Keratinocyte (primary cell): ENCODE measurements around the gene SLX4IP. TPM values are rescaled to one million over a fixed set of nuclear protein-coding genes. Genes with fewer than 3 reads are reported as not detected.

Source experiments
- DNase-seq: peaks from one replicate; pipeline ENCODE4 v3.0.0-alpha.2; 2011; ENCODE audit warnings: low read depth, missing footprints, low spot score
- FAIRE-seq: peaks from 2 replicates; lab custom pipeline; 2011; peaks lifted over from hg19 to GRCh38; lab: Jason Lieb, UNC
- H2AFZ ChIP-seq: 2 replicates; pipeline ENCODE4 v1.6.0; 2012; ENCODE audit warnings: low read length, control low read depth, inconsistent platforms; ENCODE audit not compliant: control insufficient read depth
- H3K27ac ChIP-seq: 2 replicates; pipeline ENCODE4 v1.5.1; 2011; ENCODE audit warnings: low read length; ENCODE audit not compliant: control insufficient read depth, insufficient read depth
- H3K27me3 ChIP-seq: 3 replicates; pipeline ENCODE4 v1.6.0; 2011; ENCODE audit warnings: low read length; ENCODE audit not compliant: control insufficient read depth, insufficient read depth; ENCODE audit errors: extremely low read depth
- H3K36me3 ChIP-seq, 2 experiments: 2 replicates in 1 of 2; 3 replicates in 1 of 2; pipeline ENCODE4 v1.5.1; 2011; ENCODE audit warnings: low read length in 2 of 2, mild to moderate bottlenecking in 1 of 2; ENCODE audit not compliant: control insufficient read depth in 2 of 2, insufficient read depth in 2 of 2; ENCODE audit errors: extremely low read depth in 1 of 2
- H3K4me1 ChIP-seq: 3 replicates; pipeline ENCODE4 v1.5.1; 2011; ENCODE audit warnings: low read length; ENCODE audit not compliant: control insufficient read depth, insufficient read depth; ENCODE audit errors: extremely low read depth
- H3K4me2 ChIP-seq: 3 replicates; pipeline ENCODE4 v1.6.0; 2011; ENCODE audit warnings: low read depth, low read length; ENCODE audit not compliant: control insufficient read depth, insufficient read depth; ENCODE audit errors: extremely low read depth
- H3K4me3 ChIP-seq, 3 experiments: fragments of 200-600 bp in 1 of 3; sonication (generic) in 1 of 3; 2 replicates in 2 of 3; 3 replicates in 1 of 3; pipeline ENCODE4 v1.5.1; 2011 to 2016; ENCODE audit warnings: low read length in 3 of 3, mild to moderate bottlenecking in 3 of 3, control low read depth in 2 of 3, inconsistent platforms in 1 of 3, low read depth in 1 of 3, mixed read lengths in 1 of 3, mixed run types in 1 of 3, moderate library complexity in 1 of 3; ENCODE audit not compliant: control insufficient read depth in 2 of 3, insufficient read depth in 2 of 3; ENCODE audit errors: extremely low read depth in 1 of 3
- H3K79me2 ChIP-seq: 2 replicates; pipeline ENCODE4 v1.6.0; 2012; ENCODE audit warnings: low read length; ENCODE audit not compliant: control insufficient read depth, insufficient read depth
- H3K9ac ChIP-seq: 3 replicates; pipeline ENCODE4 v1.6.0; 2011; ENCODE audit warnings: low read length; ENCODE audit not compliant: control insufficient read depth, insufficient read depth; ENCODE audit errors: extremely low read depth
- H3K9me1 ChIP-seq: 3 replicates; pipeline ENCODE4 v1.6.0; 2011; ENCODE audit warnings: low read length; ENCODE audit not compliant: control insufficient read depth, insufficient read depth; ENCODE audit errors: extremely low read depth
- H3K9me3 ChIP-seq: 2 replicates; pipeline ENCODE4 v1.5.1; 2012; ENCODE audit warnings: low read depth, low read length; ENCODE audit not compliant: control insufficient read depth
- H4K20me1 ChIP-seq: 3 replicates; pipeline ENCODE4 v1.6.0; 2011; ENCODE audit warnings: low read length; ENCODE audit not compliant: control insufficient read depth, insufficient read depth; ENCODE audit errors: extremely low read depth
- EZH2 ChIP-seq: IDR thresholded peaks from one replicate; pipeline ENCODE4 v1.6.1; 2012; ENCODE audit warnings: inconsistent platforms, mild to moderate bottlenecking, low read length, moderate library complexity
- dilution Hi-C: fragments of 300-500 bp; cut with MboI; formaldehyde crosslinking; loops from one replicate; pipeline ENCODE4 v1.7.0; 2020; ENCODE audit warnings: low sequenced_read_pairs; ENCODE audit not compliant: extremely low pct_ligation_motif_present
- polyA plus RNA-seq, 5 experiments: library from polyadenylated mRNA; depleted of rRNA in 3 of 5; stranded (reverse) in 3 of 5; stranded (forward) in 1 of 5; unstranded in 1 of 5; fragments of >200 nt; gene quantifications; 1 replicate in 1 of 5; 2 replicates in 3 of 5; 3 replicates in 1 of 5; pipeline versions ENCODE4 v1.2.1 to v1.2.3, GENCODE V29; 2011 to 2012; ENCODE audit warnings: missing spikeins in 2 of 5, low read depth in 1 of 5, low replicate concordance in 1 of 5
- TF ChIP-seq, protein P1 (sequence below), 3 experiments: IDR thresholded peaks in 1 of 3; conservative IDR thresholded peaks in 1 of 3; optimal IDR thresholded peaks in 1 of 3; 2 replicates in 2 of 3; 3 replicates in 1 of 3; pipeline versions ENCODE3 to v1.5.1; 2011; ENCODE audit warnings: low read length in 3 of 3, mild to moderate bottlenecking in 3 of 3, moderate library complexity in 2 of 3, control low read depth in 1 of 3, inconsistent platforms in 1 of 3; ENCODE audit not compliant: insufficient read depth in 2 of 3; ENCODE audit errors: extremely low read depth in 1 of 3

SLX4IP gene
- polyA plus RNA-seq, 1 donor (not counting 4 experiments of a cell fraction or from before 2014, with no cell fraction given) = 3.0 TPM

- FAIRE-seq = peak; percentile 57
- peaks cover 43 to 79% of the 10 kb centered on the region in 2 experiments for H3K36me3 ChIP-seq
- dilution Hi-C loops = no loop called here
- peaks cover 100% of the 10 kb centered on the region for H3K79me2 ChIP-seq
- DNase-seq = no peak
- no peak overlapping the region for H2AFZ ChIP-seq
- H3K4me3 ChIP-seq = no peak overlapping the region
- peaks cover 10% of the 10 kb centered on the region for H3K9me1 ChIP-seq
- no peaks in the 10 kb centered on the region for H3K27me3 ChIP-seq
- no peaks in the 10 kb centered on the region for H3K9me3 ChIP-seq
- no peak overlapping the region for H3K4me2 ChIP-seq
- H3K4me1 ChIP-seq = peaks cover 99% of the 10 kb centered on the region
- peak overlapping the region; percentile 94 for H3K27ac ChIP-seq
- H3K9ac ChIP-seq = no peak overlapping the region
- H4K20me1 ChIP-seq = peaks cover 84% of the 10 kb centered on the region
- no peak for TF ChIP-seq EZH2
- TF ChIP-seq, protein P1, sequence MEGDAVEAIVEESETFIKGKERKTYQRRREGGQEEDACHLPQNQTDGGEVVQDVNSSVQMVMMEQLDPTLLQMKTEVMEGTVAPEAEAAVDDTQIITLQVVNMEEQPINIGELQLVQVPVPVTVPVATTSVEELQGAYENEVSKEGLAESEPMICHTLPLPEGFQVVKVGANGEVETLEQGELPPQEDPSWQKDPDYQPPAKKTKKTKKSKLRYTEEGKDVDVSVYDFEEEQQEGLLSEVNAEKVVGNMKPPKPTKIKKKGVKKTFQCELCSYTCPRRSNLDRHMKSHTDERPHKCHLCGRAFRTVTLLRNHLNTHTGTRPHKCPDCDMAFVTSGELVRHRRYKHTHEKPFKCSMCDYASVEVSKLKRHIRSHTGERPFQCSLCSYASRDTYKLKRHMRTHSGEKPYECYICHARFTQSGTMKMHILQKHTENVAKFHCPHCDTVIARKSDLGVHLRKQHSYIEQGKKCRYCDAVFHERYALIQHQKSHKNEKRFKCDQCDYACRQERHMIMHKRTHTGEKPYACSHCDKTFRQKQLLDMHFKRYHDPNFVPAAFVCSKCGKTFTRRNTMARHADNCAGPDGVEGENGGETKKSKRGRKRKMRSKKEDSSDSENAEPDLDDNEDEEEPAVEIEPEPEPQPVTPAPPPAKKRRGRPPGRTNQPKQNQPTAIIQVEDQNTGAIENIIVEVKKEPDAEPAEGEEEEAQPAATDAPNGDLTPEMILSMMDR (optimal IDR thresholded peaks at IDR 0.05 in 1 of 3, IDR thresholded peaks at IDR 0.05 in 1 of 3, conservative IDR thresholded peaks at IDR 0.05 in 1 of 3; ENCODE audit: extremely low read depth in 1 of 3, insufficient read depth in 2 of 3, low read length in 3 of 3) = no peak
These were observed 227.8 kb downstream of the SLX4IP start for GRCh38 chr20:10662661-10663458.

DNA sequence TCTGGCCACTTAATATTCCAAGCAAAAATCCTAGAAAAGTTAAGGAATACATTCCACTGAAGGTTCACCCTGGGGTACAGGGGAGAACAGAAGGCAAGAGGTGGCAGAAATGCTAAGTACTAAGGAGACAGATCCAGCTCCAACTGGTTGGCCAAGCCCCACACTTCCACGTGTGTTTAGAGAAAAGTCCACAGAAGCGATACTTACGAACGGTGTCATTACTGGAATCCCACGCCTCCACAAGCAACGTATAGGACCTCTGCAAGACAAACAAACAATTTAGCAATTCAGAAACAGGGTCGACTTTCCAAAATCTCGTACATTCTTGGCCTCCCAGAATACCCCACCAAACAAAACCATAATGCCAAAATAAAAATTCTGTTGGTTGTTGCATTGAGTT lies 228.7 kb downstream of the SLX4IP start:
- no peaks in the 10 kb centered on the region for H3K9me3 ChIP-seq
- DNase-seq (no peak), FAIRE-seq (peak; percentile 53)
- H2AFZ ChIP-seq = no peak overlapping the region
- H3K36me3 ChIP-seq = peaks cover 43 to 81% of the 10 kb centered on the region in 2 experiments
- no peaks in the 10 kb centered on the region for H3K27me3 ChIP-seq
- no peak overlapping the region for H3K9ac ChIP-seq
- H4K20me1 ChIP-seq = peaks cover 84% of the 10 kb centered on the region
- no peak overlapping the region for H3K4me3 ChIP-seq
- peaks cover 9% of the 10 kb centered on the region for H3K9me1 ChIP-seq
- dilution Hi-C loops = no loop called here
- H3K79me2 ChIP-seq = peaks cover 100% of the 10 kb centered on the region
- no peak overlapping the region for H3K4me2 ChIP-seq
- TF ChIP-seq EZH2 = no peak
- TF ChIP-seq, protein P1 (optimal IDR thresholded peaks at IDR 0.05 in 1 of 3, IDR thresholded peaks at IDR 0.05 in 1 of 3, conservative IDR thresholded peaks at IDR 0.05 in 1 of 3; ENCODE audit: extremely low read depth in 1 of 3, insufficient read depth in 2 of 3, low read length in 3 of 3) = no peak
- peaks cover 99% of the 10 kb centered on the region for H3K4me1 ChIP-seq
- peak overlapping the region; percentile 94 for H3K27ac ChIP-seq
